Kidney (tissue), 14 donors: ENCODE results near the gene ZBTB21. TPM values are rescaled to one million over a fixed set of nuclear protein-coding genes. Genes with fewer than 3 reads are reported as not detected.

Experiments used
- DNase-seq, 5 donors: peaks; one replicate each; pipeline ENCODE4 v3.0.0-alpha.2; 2013 to 2020
- FAIRE-seq: peaks from 2 replicates; lab custom pipeline; 2012; peaks lifted over from hg19 to GRCh38; lab: Jason Lieb, UNC
- H3K27ac ChIP-seq, 2 donors: one replicate each; pipeline ENCODE4 v1.7.0; 2013; ENCODE audit warnings: low read depth in 2 of 2, low read length in 2 of 2, inconsistent platforms in 1 of 2
- H3K27me3 ChIP-seq: one replicate; pipeline ENCODE4 v1.7.1; 2013; ENCODE audit warnings: low read length, inconsistent platforms; ENCODE audit not compliant: control insufficient read depth, insufficient read depth
- H3K36me3 ChIP-seq, 3 donors: one replicate each; pipeline versions ENCODE4 v1.7.0 to v1.7.1; 2013; ENCODE audit warnings: low read length in 3 of 3, control low read depth in 1 of 3, inconsistent platforms in 1 of 3; ENCODE audit not compliant: insufficient read depth in 3 of 3, control insufficient read depth in 2 of 3
- H3K4me1 ChIP-seq, 3 donors: one replicate each; pipeline versions ENCODE4 v1.7.0 to v1.7.1; 2013; ENCODE audit warnings: low read length in 3 of 3, inconsistent platforms in 1 of 3, low read depth in 1 of 3; ENCODE audit not compliant: control insufficient read depth in 2 of 3, insufficient read depth in 2 of 3
- H3K4me3 ChIP-seq, 3 donors: one replicate each; pipeline versions ENCODE4 v1.7.0 to v1.8.1; 2013; ENCODE audit warnings: low read length in 3 of 3, control low read depth in 1 of 3, inconsistent platforms in 1 of 3
- H3K9ac ChIP-seq, 3 donors: one replicate each; pipeline versions ENCODE4 v1.7.0 to v1.7.1; 2013; ENCODE audit warnings: low read length in 3 of 3, control low read depth in 1 of 3, inconsistent platforms in 1 of 3
- H3K9me3 ChIP-seq, 3 donors: one replicate each; pipeline versions ENCODE4 v1.7.0 to v1.7.1; 2013; ENCODE audit warnings: low read length in 3 of 3, control low read depth in 1 of 3, inconsistent platforms in 1 of 3; ENCODE audit not compliant: control insufficient read depth in 2 of 3, insufficient read depth in 1 of 3
- intact Hi-C: fragments of 100-400 bp; cut with DNase I; formaldehyde crosslinking; loops from one replicate; pipeline ENCODE4 v1.11.1; 2022
- polyA plus RNA-seq: library from polyadenylated mRNA; stranded (reverse); fragments of 350-450 nt; fragmentation: Illumina TruSeq; extraction: RNeasy Lipid Tissue Mini Kit (QIAGEN cat#74804); gene quantifications from one replicate; pipeline ENCODE4 v1.2.3, GENCODE V29; 2014; ENCODE audit warnings: low read depth, low replicate concordance; ENCODE audit not compliant: insufficient read depth
- total RNA-seq: library from RNA; stranded (reverse); fragmentation: NEBNext Ultra II Directional; extraction: Animal tissue kit (Norgen Biotek cat#: 25700); gene quantifications from one replicate; pipeline ENCODE4 v1.2.1, GENCODE V29; 2021
- TF ChIP-seq, protein P1 (sequence below): IDR thresholded peaks from 3 replicates; pipeline ENCODE4 v1.5.1; 2012; ENCODE audit warnings: mild to moderate bottlenecking, moderate library complexity, borderline replicate concordance; ENCODE audit not compliant: insufficient read depth; ENCODE audit errors: extremely low read depth
- donor health status: control.
- donor health status: control.
- donor health status: control.
- donor health status: control.
- donor health status: control.
- donor health status: DM: yes; HTN: yes; CAD: no.
- donor health status: Normal renal cell carcinoma (clear cell type).

ZBTB21 gene
- total and polyA plus RNA-seq, 2 donors from 2014 or later: 2.3 to 16.0 TPM

DNA sequence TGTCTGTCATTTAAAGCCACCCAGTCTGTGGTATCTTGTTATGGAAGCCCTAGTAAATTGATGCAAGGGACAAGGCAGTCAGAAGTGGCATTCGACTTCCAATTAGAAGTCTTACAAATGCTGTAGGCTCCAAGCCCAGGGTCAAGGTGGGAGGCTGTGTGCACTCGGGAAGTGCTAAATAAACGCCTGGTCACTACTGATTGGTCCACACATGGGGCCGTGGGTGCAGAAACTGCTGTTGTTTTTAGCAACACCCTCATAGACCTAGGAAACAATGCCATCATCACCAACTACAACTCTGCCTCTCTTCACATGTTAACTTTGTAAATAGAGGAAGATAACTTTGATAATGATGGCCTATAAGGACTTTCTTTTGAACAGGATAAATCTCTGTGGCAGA, 20.2 kb upstream of the ZBTB21 start:
- intact Hi-C loops: no loop called here
- no peaks in the 10 kb centered on the region for H3K36me3 ChIP-seq
- TF ChIP-seq, protein P1, sequence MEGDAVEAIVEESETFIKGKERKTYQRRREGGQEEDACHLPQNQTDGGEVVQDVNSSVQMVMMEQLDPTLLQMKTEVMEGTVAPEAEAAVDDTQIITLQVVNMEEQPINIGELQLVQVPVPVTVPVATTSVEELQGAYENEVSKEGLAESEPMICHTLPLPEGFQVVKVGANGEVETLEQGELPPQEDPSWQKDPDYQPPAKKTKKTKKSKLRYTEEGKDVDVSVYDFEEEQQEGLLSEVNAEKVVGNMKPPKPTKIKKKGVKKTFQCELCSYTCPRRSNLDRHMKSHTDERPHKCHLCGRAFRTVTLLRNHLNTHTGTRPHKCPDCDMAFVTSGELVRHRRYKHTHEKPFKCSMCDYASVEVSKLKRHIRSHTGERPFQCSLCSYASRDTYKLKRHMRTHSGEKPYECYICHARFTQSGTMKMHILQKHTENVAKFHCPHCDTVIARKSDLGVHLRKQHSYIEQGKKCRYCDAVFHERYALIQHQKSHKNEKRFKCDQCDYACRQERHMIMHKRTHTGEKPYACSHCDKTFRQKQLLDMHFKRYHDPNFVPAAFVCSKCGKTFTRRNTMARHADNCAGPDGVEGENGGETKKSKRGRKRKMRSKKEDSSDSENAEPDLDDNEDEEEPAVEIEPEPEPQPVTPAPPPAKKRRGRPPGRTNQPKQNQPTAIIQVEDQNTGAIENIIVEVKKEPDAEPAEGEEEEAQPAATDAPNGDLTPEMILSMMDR: no peak
- DNase-seq: peak in 1 of 5 donors; percentile 2
- peaks cover 3 to 6% (median 3%) of the 10 kb centered on the region in 3 donors for H3K4me1 ChIP-seq
- H3K27me3 ChIP-seq: no peaks in the 10 kb centered on the region
- no peak overlapping the region for H3K27ac ChIP-seq
- no peak for FAIRE-seq
- H3K4me3 ChIP-seq: no peak overlapping the region
- H3K9ac ChIP-seq: no peak overlapping the region
- H3K9me3 ChIP-seq: no peaks in the 10 kb centered on the region

DNA sequence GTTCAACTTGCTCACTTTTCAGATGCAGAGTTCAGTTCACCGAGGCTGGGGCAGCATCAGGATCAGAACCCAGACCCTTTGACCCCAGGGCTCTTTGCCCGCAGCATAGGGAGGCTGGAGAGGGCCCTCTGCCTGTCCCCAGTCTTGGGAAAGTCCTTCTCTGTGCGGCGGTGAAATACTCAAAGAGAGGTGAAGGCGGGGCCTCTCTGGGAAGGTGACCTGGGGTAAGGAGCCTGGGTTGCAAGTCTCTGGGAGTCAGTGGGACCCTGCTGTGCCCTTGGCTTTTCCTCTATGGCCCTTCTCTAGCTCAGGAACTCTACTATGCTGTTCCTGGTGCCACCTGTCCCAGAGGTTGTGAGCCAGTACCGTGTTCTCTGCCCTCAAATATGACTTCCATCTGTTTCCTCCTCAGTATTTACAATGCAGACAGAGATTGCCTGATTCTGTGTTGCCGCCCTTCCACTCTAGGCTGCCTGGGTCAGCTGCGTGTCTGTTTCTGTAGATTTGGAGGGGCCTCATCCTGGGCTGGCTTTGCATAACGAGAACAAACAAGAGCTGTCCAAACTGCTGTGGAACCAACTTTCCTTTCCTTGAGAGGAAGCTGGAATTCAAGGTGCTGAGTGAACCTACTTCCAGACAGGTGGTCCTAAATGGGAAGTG, 18.7 kb upstream of the ZBTB21 start:
- Histone ChIP-seq H3K9ac (no peak overlapping the region), H3K36me3 (no peaks in the 10 kb centered on the region), H3K9me3 (no peaks in the 10 kb centered on the region), H3K27me3 (no peaks in the 10 kb centered on the region), H3K4me1 (peaks cover 3 to 6% (median 3%) of the 10 kb centered on the region in 3 donors), H3K4me3 (no peak overlapping the region), H3K27ac (no peak overlapping the region)
- DNase-seq: peak in 1 of 5 donors; percentile 14
- intact Hi-C loops: no loop called here
- no peak for FAIRE-seq
- TF ChIP-seq, protein P1: no peak

DNA sequence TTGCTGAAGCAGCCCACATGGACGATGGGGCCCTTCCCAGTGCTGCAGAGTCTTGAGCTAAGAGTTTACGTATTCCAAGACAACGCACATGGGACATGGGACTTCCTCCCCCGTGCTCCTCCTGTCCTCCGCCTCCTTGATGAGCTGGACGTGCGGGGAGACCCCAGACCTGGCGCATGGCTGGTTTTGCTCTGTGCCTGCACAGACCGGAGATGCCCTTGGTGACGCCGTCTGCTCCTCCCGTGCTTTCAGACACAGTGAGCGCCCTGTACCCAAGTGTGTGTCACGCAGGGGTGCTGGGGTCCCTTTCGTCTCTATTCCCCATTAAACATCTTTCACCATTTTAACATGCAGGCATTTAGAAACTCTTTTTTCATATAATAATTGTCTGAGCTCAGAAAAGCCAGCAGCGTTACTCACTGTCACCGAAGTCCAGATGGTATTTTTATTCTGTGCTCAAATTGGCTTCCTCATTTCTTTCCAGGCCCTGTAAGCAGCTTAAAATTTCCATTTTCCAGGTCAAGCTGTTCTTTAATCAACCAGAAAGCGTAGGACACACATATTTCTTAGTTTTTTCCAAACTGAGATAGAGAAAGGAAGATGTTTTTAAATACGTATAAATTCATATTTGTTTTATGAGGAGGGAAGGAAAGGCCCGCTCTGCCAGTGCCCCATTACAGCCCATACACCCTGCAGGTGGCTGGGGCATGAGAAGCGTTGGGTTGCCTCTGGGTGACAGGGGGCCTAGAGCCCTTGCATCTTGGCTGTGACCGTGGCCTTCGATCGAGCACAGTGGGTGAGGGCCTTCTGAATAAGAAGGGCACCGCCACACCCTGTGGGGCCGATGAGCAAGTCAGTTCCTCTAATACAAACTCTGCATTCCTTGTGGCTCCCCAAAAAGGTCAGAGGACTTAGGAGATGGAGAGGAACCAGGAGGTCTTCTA, 17.9 kb upstream of the ZBTB21 start:
- H3K9ac ChIP-seq: no peak overlapping the region
- FAIRE-seq: no peak
- peaks cover 3 to 6% (median 3%) of the 10 kb centered on the region in 3 donors for H3K4me1 ChIP-seq
- H3K27ac ChIP-seq: no peak overlapping the region
- H3K36me3 ChIP-seq: no peaks in the 10 kb centered on the region
- no peak overlapping the region for H3K4me3 ChIP-seq
- no peaks in the 10 kb centered on the region for H3K27me3 ChIP-seq
- peak in 2 of 5 donors; percentile 41 to 44 for DNase-seq
- TF ChIP-seq, protein P1: no peak
- H3K9me3 ChIP-seq: no peaks in the 10 kb centered on the region
- intact Hi-C loops: no loop called here
